Measurements from ENCODE around the gene MICALL1. TPM values are rescaled to one million over a fixed set of nuclear protein-coding genes. Genes with fewer than 3 reads are reported as not detected.
A peak's percentile ranks its signal among the peaks of the same experiment; 100 is the strongest.

MICALL1 gene, protein sequence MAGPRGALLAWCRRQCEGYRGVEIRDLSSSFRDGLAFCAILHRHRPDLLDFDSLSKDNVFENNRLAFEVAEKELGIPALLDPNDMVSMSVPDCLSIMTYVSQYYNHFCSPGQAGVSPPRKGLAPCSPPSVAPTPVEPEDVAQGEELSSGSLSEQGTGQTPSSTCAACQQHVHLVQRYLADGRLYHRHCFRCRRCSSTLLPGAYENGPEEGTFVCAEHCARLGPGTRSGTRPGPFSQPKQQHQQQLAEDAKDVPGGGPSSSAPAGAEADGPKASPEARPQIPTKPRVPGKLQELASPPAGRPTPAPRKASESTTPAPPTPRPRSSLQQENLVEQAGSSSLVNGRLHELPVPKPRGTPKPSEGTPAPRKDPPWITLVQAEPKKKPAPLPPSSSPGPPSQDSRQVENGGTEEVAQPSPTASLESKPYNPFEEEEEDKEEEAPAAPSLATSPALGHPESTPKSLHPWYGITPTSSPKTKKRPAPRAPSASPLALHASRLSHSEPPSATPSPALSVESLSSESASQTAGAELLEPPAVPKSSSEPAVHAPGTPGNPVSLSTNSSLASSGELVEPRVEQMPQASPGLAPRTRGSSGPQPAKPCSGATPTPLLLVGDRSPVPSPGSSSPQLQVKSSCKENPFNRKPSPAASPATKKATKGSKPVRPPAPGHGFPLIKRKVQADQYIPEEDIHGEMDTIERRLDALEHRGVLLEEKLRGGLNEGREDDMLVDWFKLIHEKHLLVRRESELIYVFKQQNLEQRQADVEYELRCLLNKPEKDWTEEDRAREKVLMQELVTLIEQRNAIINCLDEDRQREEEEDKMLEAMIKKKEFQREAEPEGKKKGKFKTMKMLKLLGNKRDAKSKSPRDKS
- total RNA-seq (21.7 TPM), polyA plus RNA-seq (ENCODE audit: insufficient read depth in 1 of 8, insufficient read length in 8 of 8, low replicate concordance in 1 of 8) (10 to 100 TPM; 35.8 to 73.8 (median 51.1) TPM)
- long read RNA-seq, donor 1 = 0 reads
- long read RNA-seq, donor 2 = 0 reads
- long read RNA-seq, donor 3, full-length matches to known transcripts = 8 of 18 reads
- long read RNA-seq, donor 3, partial matches to known transcripts = 10 of 18 reads
- long read RNA-seq, donor 3, other reads (novel, unspliced or antisense) = 0 of 18 reads
- long read RNA-seq, donor 4, partial matches to known transcripts = 12 of 12 reads
- long read RNA-seq, donor 4, other reads (novel, unspliced or antisense) = 0 of 12 reads
- long read RNA-seq, donor 5, full-length matches to known transcripts = 2 of 26 reads
- long read RNA-seq, donor 5, partial matches to known transcripts = 24 of 26 reads
- long read RNA-seq, donor 5, other reads (novel, unspliced or antisense) = 0 of 26 reads
- long read RNA-seq, donor 6, partial matches to known transcripts = 25 of 25 reads
- long read RNA-seq, donor 6, other reads (novel, unspliced or antisense) = 0 of 25 reads
- long read RNA-seq, donor 7, full-length matches to known transcripts = 1 of 8 reads
- long read RNA-seq, donor 7, partial matches to known transcripts = 7 of 8 reads
- long read RNA-seq, donor 7, other reads (novel, unspliced or antisense) = 0 of 8 reads
- long read RNA-seq, donor 8, partial matches to known transcripts = 17 of 17 reads
- long read RNA-seq, donor 8, other reads (novel, unspliced or antisense) = 0 of 17 reads
- long read RNA-seq, donor 9, partial matches to known transcripts = 16 of 16 reads
- long read RNA-seq, donor 9, other reads (novel, unspliced or antisense) = 0 of 16 reads
- long read RNA-seq, donor 10, full-length matches to known transcripts = 1 of 13 reads
- long read RNA-seq, donor 10, partial matches to known transcripts = 12 of 13 reads
- long read RNA-seq, donor 10, other reads (novel, unspliced or antisense) = 0 of 13 reads
- long read RNA-seq, donor 11, full-length matches to known transcripts = 2 of 7 reads
- long read RNA-seq, donor 11, partial matches to known transcripts = 5 of 7 reads
- long read RNA-seq, donor 11, other reads (novel, unspliced or antisense) = 0 of 7 reads

- 1% methylated on average over 85 of the region's 90 CpGs for WGBS (ENCODE audit: insufficient coverage)
These were observed at the start of gene MICALL1 for GRCh38 chr22:37905534-37906363. TSS of gene MICALL1 (plus strand) at chr22:37906297. CDS start at chr22:37906423, 126 bp downstream.

GRCh38 chr22:37860796-37861421 lies 45.2 kb upstream of the MICALL1 start:
- Histone ChIP-seq H3K27me3 (ENCODE audit: control insufficient read depth, insufficient read depth, low read length) (no peaks in the 10 kb centered on the region), H3K4me3 (ENCODE audit: low read length) (no peak overlapping the region), H3K36me3 (ENCODE audit: control insufficient read depth, insufficient read depth, low read length) (peaks cover 78% of the 10 kb centered on the region), H3K27ac (ENCODE audit: low read length) (no peak overlapping the region), H3K9me3 (replicated peaks; ENCODE audit: control insufficient read depth, low read depth, low read length) (no peaks in the 10 kb centered on the region), H3K4me1 (ENCODE audit: control insufficient read depth, insufficient read depth, low read length) (no peaks in the 10 kb centered on the region)
- 100% methylated on average over 3 of the region's 7 CpGs for WGBS (ENCODE audit: insufficient coverage)
- no peak for DNase-seq

More at GRCh38 chr22:37905534-37906363, at the start of gene MICALL1:
- peaks cover 40% of the 10 kb centered on the region for H3K4me1 ChIP-seq (ENCODE audit: control insufficient read depth, insufficient read depth, low read length)
- peak; percentile 79 for DNase-seq
- H3K27me3 ChIP-seq (ENCODE audit: control insufficient read depth, insufficient read depth, low read length) = no peaks in the 10 kb centered on the region
- peak within 1 kb of the TSS; percentile 76 for H3K27ac ChIP-seq (ENCODE audit: low read length)
- no peaks in the 10 kb centered on the region for H3K9me3 ChIP-seq (replicated peaks; ENCODE audit: control insufficient read depth, low read depth, low read length)
- peak within 1 kb of the TSS; percentile 74 for H3K4me3 ChIP-seq (ENCODE audit: low read length)
- peaks cover 2% of the 10 kb centered on the region for H3K36me3 ChIP-seq (ENCODE audit: control insufficient read depth, insufficient read depth, low read length)

DNA sequence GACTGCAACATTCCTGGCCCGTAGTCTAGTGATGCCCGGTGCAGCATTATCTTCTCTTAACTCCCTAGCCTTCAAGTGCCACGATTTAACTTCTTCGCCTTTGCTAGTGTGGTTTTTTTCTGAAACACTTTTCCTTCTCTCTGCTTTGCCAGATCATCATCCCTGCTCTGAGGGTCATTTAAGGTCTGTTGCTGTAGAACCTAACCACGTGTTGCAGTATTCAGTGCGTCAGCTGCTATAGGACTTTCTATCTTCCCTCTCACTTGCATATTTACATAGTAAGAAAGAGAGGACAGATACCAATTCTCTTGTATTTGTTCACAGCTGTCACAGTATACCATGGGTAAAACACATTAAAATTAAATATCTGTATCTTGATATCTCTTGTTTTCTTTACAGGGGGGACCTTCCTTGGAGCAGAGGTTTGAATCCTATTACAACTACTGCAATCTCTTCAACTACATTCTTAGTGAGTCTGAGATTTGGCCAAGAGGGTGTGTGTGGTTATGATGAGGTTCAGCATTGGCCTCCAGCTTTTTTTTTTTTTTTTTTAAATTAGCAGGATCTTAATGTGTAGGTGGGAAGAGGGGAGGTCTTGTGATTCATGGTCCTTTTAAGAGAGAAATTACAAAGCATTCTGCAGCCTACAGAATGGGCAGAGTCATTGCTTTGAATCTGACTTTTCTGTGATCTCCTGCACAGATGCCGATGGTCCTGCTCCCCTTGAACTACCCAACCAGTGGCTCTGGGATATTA lies 43.3 kb upstream of the MICALL1 start:
- no peaks in the 10 kb centered on the region for H3K4me1 ChIP-seq (ENCODE audit: control insufficient read depth, insufficient read depth, low read length)
- no peaks in the 10 kb centered on the region for H3K27me3 ChIP-seq (ENCODE audit: control insufficient read depth, insufficient read depth, low read length)
- WGBS (ENCODE audit: insufficient coverage) = no CpG with 5 or more reads among the region's 7 CpGs
- no peaks in the 10 kb centered on the region for H3K9me3 ChIP-seq (replicated peaks; ENCODE audit: control insufficient read depth, low read depth, low read length)
- H3K36me3 ChIP-seq (ENCODE audit: control insufficient read depth, insufficient read depth, low read length) = peaks cover 73% of the 10 kb centered on the region
- H3K4me3 ChIP-seq (ENCODE audit: low read length) = no peak overlapping the region
- no peak overlapping the region for H3K27ac ChIP-seq (ENCODE audit: low read length)
- DNase-seq = no peak

GRCh38 chr22:37865510-37865909 lies 40.6 kb upstream of the MICALL1 start:
- peaks cover 79% of the 10 kb centered on the region for H3K36me3 ChIP-seq (ENCODE audit: control insufficient read depth, insufficient read depth, low read length)
- DNase-seq = no peak
- no peaks in the 10 kb centered on the region for H3K27me3 ChIP-seq (ENCODE audit: control insufficient read depth, insufficient read depth, low read length)
- H3K4me3 ChIP-seq (ENCODE audit: low read length) = no peak overlapping the region
- H3K27ac ChIP-seq (ENCODE audit: low read length) = no peak overlapping the region
- no peaks in the 10 kb centered on the region for H3K4me1 ChIP-seq (ENCODE audit: control insufficient read depth, insufficient read depth, low read length)
- WGBS (ENCODE audit: insufficient coverage) = 94% methylated on average over 4 of the region's 6 CpGs
- H3K9me3 ChIP-seq (replicated peaks; ENCODE audit: control insufficient read depth, low read depth, low read length) = no peaks in the 10 kb centered on the region

- 80% methylated on average over 6 of the region's 7 CpGs for WGBS (ENCODE audit: insufficient coverage)
- DNase-seq = no peak
- Histone ChIP-seq H3K36me3 (ENCODE audit: control insufficient read depth, insufficient read depth, low read length) (peaks cover 75% of the 10 kb centered on the region), H3K4me1 (ENCODE audit: control insufficient read depth, insufficient read depth, low read length) (no peaks in the 10 kb centered on the region), H3K27ac (ENCODE audit: low read length) (no peak overlapping the region), H3K9me3 (replicated peaks; ENCODE audit: control insufficient read depth, low read depth, low read length) (no peaks in the 10 kb centered on the region), H3K4me3 (ENCODE audit: low read length) (no peak overlapping the region), H3K27me3 (ENCODE audit: control insufficient read depth, insufficient read depth, low read length) (no peaks in the 10 kb centered on the region)
These were observed 35.8 kb upstream of the MICALL1 start for GRCh38 chr22:37870273-37870672.

- H3K9me3 ChIP-seq (replicated peaks; ENCODE audit: control insufficient read depth, low read depth, low read length) = no peaks in the 10 kb centered on the region
- H3K4me1 ChIP-seq (ENCODE audit: control insufficient read depth, insufficient read depth, low read length) = peaks cover 4% of the 10 kb centered on the region
- H3K36me3 ChIP-seq (ENCODE audit: control insufficient read depth, insufficient read depth, low read length) = peaks cover 65% of the 10 kb centered on the region
- no peak for DNase-seq
- H3K4me3 ChIP-seq (ENCODE audit: low read length) = no peak overlapping the region
- no CpG with 5 or more reads among the region's 6 CpGs for WGBS (ENCODE audit: insufficient coverage)
- H3K27ac ChIP-seq (ENCODE audit: low read length) = no peak overlapping the region
- H3K27me3 ChIP-seq (ENCODE audit: control insufficient read depth, insufficient read depth, low read length) = no peaks in the 10 kb centered on the region
These were observed 25.2 kb upstream of the MICALL1 start for GRCh38 chr22:37880668-37881440.

GRCh38 chr22:37884420-37884819 lies 21.7 kb upstream of the MICALL1 start:
- peak overlapping the region; percentile 20 for H3K27ac ChIP-seq (ENCODE audit: low read length)
- WGBS (ENCODE audit: insufficient coverage) = 10% methylated on average over 3 of the region's 6 CpGs
- H3K9me3 ChIP-seq (replicated peaks; ENCODE audit: control insufficient read depth, low read depth, low read length) = no peaks in the 10 kb centered on the region
- no peaks in the 10 kb centered on the region for H3K27me3 ChIP-seq (ENCODE audit: control insufficient read depth, insufficient read depth, low read length)
- H3K4me3 ChIP-seq (ENCODE audit: low read length) = no peak overlapping the region
- H3K36me3 ChIP-seq (ENCODE audit: control insufficient read depth, insufficient read depth, low read length) = peaks cover 65% of the 10 kb centered on the region
- peaks cover 4% of the 10 kb centered on the region for H3K4me1 ChIP-seq (ENCODE audit: control insufficient read depth, insufficient read depth, low read length)
- peak; percentile 92 for DNase-seq
